ENCODE results near the gene B4GALT5. TPM values are rescaled to one million over a fixed set of nuclear protein-coding genes. Genes with fewer than 3 reads are reported as not detected.

The B4GALT5 gene
- total RNA-seq, 1 donor from 2014 or later, result 31.0 TPM

- H3K4me1 ChIP-seq, result peaks cover 91% of the 10 kb centered on the region
- H3K27ac ChIP-seq (replicated peaks), result no peak overlapping the region
- DNase-seq, result no peak
- no peaks in the 10 kb centered on the region for H3K9me3 ChIP-seq (replicated peaks)
- H3K36me3 ChIP-seq, result no peaks in the 10 kb centered on the region
- H3K4me3 ChIP-seq, result no peak overlapping the region
- intact Hi-C loops (cut with micrococcal nuclease), result loop anchor here (10.0 kb wide), 1 partner anchor 62 kb away; no protein-coding TSS in a partner anchor
- TF ChIP-seq CTCF (IDR thresholded peaks at IDR 0.05; ENCODE audit: borderline replicate concordance), result no peak
- no peaks in the 10 kb centered on the region for H3K27me3 ChIP-seq (ENCODE audit: low read depth)
Measured at GRCh38 chr20:49697071-49697470, 16.6 kb downstream of the B4GALT5 start.

- intact Hi-C loops (cut with micrococcal nuclease), result loop anchor here (10.0 kb wide), 1 partner anchor 62 kb away; no protein-coding TSS in a partner anchor
- Histone ChIP-seq H3K4me3 (no peak overlapping the region), H3K27me3 (ENCODE audit: low read depth) (no peaks in the 10 kb centered on the region), H3K27ac (replicated peaks) (no peak overlapping the region), H3K4me1 (peaks cover 92% of the 10 kb centered on the region), H3K9me3 (replicated peaks) (no peaks in the 10 kb centered on the region), H3K36me3 (no peaks in the 10 kb centered on the region)
- TF ChIP-seq CTCF (IDR thresholded peaks at IDR 0.05; ENCODE audit: borderline replicate concordance), result no peak
- no peak for DNase-seq
Measured at GRCh38 chr20:49696594-49696993, 17.1 kb downstream of the B4GALT5 start.

GRCh38 chr20:49695830-49696229 lies 17.8 kb downstream of the B4GALT5 start:
- Histone ChIP-seq H3K27ac (replicated peaks) (no peak overlapping the region), H3K4me3 (no peak overlapping the region), H3K4me1 (peaks cover 92% of the 10 kb centered on the region), H3K9me3 (replicated peaks) (no peaks in the 10 kb centered on the region), H3K27me3 (ENCODE audit: low read depth) (no peaks in the 10 kb centered on the region), H3K36me3 (no peaks in the 10 kb centered on the region)
- intact Hi-C loops (cut with micrococcal nuclease), result loop anchor here (10.0 kb wide), 1 partner anchor 61 kb away; no protein-coding TSS in a partner anchor
- no peak for DNase-seq
- TF ChIP-seq CTCF (IDR thresholded peaks at IDR 0.05; ENCODE audit: borderline replicate concordance), result no peak

- intact Hi-C loops (cut with micrococcal nuclease), result loop anchor here (10.0 kb wide), 1 partner anchor 60 kb away; no protein-coding TSS in a partner anchor
- DNase-seq, result no peak
- no peak for TF ChIP-seq CTCF (IDR thresholded peaks at IDR 0.05; ENCODE audit: borderline replicate concordance)
- Histone ChIP-seq H3K4me1 (peaks cover 92% of the 10 kb centered on the region), H3K36me3 (no peaks in the 10 kb centered on the region), H3K4me3 (no peak overlapping the region), H3K27me3 (ENCODE audit: low read depth) (no peaks in the 10 kb centered on the region), H3K27ac (replicated peaks) (no peak overlapping the region), H3K9me3 (replicated peaks) (no peaks in the 10 kb centered on the region)
Measured at GRCh38 chr20:49694450-49695071, 19.1 kb downstream of the B4GALT5 start.

- H3K4me1 ChIP-seq, result peaks cover 90% of the 10 kb centered on the region
- DNase-seq, result no peak
- intact Hi-C loops (cut with micrococcal nuclease), result loop anchor here (10.0 kb wide), 1 partner anchor 59 kb away; no protein-coding TSS in a partner anchor
- no peak overlapping the region for H3K27ac ChIP-seq (replicated peaks)
- no peaks in the 10 kb centered on the region for H3K36me3 ChIP-seq
- no peak overlapping the region for H3K4me3 ChIP-seq
- no peak for TF ChIP-seq CTCF (IDR thresholded peaks at IDR 0.05; ENCODE audit: borderline replicate concordance)
- H3K27me3 ChIP-seq (ENCODE audit: low read depth), result no peaks in the 10 kb centered on the region
- H3K9me3 ChIP-seq (replicated peaks), result no peaks in the 10 kb centered on the region
Measured at GRCh38 chr20:49693435-49694171, 20.1 kb downstream of the B4GALT5 start.
